ENCODE data around the gene C2orf68. TPM values are rescaled to one million over a fixed set of nuclear protein-coding genes. Genes with fewer than 3 reads are reported as not detected.
A peak's percentile ranks its signal among the peaks of the same experiment; 100 is the strongest.

The C2orf68 gene
- polyA plus RNA-seq, 3 donors = 24.2 to 32.9 (median 30.7) TPM

DNA sequence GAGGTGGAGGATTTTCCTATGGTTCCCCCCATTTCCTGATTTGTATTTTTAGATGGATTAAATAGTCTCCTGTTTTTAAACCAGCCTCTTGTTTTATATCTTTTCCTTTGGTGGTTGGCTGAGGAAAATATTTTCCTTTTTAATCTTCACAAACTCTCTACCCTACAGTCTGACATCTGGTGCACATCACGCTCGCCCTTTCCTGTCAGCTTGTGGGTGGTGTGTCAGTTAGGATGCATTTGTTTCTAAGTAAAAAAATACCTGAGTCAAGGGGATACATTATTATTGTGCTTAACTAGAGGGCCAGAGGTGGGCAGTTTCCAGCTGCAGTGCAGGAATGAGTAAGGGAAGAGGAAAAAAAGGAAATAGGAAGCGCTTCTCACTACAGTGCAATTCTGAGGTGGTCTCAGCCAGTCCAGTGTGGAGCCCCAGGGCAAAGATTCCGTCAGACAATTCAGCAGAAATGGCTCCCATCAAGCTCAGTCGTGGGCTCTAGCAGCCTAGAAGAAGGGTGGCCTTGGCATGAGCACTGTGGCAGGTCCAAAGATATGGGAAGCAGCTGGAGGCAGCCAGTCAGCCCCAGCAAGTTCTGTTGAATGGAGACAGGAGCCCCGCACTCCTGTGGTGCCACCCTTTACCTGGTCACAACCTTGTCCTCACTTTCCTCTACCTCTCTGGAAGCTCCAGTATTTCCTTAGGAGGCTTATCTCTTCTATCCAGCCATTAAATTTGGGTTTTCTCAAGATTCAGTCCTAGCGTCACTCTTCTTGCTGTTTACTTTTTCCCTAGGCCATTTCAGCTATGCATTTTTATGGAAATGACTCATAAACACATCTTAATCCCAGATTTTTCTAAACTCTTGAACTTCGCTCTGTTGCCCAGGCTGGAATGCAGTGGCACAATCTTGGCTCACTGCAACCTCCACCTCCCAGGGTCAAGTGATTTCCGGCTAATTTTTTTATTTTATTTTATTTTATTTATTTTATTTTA lies 37.6 kb upstream of the C2orf68 start:
- Mint-ChIP-seq H3K4me3 (no peak overlapping the region), H3K27ac (peak overlapping the region in 1 of 7 donors; percentile 66), H3K4me1 (peaks cover 22% of the 10 kb centered on the region), H3K36me3 (peaks cover 84 to 100% of the 10 kb centered on the region in 2 donors), H3K27me3 (ENCODE audit: low read depth in 3 of 3) (peaks cover 0 to 1% (median 0%) of the 10 kb centered on the region in 3 donors), H3K9me3 (no peaks in the 10 kb centered on the region)
- Histone ChIP-seq H3K9ac (ENCODE audit: insufficient read depth, low read length, poor library complexity, severe bottlenecking) (no peak overlapping the region), H3K4me3 (replicated peaks in 1 of 3; ENCODE audit: low read depth in 2 of 3, low read length in 3 of 3) (no peak overlapping the region), H3K79me2 (ENCODE audit: insufficient read depth, low read length) (no peaks in the 10 kb centered on the region), H3K9me3 (replicated peaks in 1 of 2; ENCODE audit: control insufficient read depth in 1 of 2, insufficient read depth in 1 of 2, low read length in 2 of 2) (no peaks in the 10 kb centered on the region), H3K27me3 (ENCODE audit: control insufficient read depth in 2 of 2, insufficient read depth in 2 of 2, low read length in 2 of 2) (no peaks in the 10 kb centered on the region), H3K4me1 (ENCODE audit: control insufficient read depth in 1 of 2, insufficient read depth in 2 of 2, low read length in 2 of 2) (peaks cover 17% of the 10 kb centered on the region in 2 donors), H3K27ac (ENCODE audit: low read depth in 1 of 2, low read length in 2 of 2) (no peak overlapping the region), H2AFZ (ENCODE audit: insufficient read depth, low read depth, low read length, poor library complexity, severe bottlenecking) (no peak overlapping the region), H3K4me2 (replicated peaks; ENCODE audit: extremely low read depth, low read length, poor library complexity, severe bottlenecking) (no peak overlapping the region), H3K36me3 (replicated peaks in 1 of 2; ENCODE audit: control insufficient read depth in 1 of 2, insufficient read depth in 2 of 2, low read length in 2 of 2) (peaks cover 64 to 97% of the 10 kb centered on the region in 2 donors), H4K20me1 (ENCODE audit: insufficient read depth, low read length) (no peaks in the 10 kb centered on the region)
- no peak for DNase-seq
- WGBS (ENCODE audit: insufficient coverage) = 96% methylated on average over 5 of the region's 9 CpGs
- TF ChIP-seq, protein P1, sequence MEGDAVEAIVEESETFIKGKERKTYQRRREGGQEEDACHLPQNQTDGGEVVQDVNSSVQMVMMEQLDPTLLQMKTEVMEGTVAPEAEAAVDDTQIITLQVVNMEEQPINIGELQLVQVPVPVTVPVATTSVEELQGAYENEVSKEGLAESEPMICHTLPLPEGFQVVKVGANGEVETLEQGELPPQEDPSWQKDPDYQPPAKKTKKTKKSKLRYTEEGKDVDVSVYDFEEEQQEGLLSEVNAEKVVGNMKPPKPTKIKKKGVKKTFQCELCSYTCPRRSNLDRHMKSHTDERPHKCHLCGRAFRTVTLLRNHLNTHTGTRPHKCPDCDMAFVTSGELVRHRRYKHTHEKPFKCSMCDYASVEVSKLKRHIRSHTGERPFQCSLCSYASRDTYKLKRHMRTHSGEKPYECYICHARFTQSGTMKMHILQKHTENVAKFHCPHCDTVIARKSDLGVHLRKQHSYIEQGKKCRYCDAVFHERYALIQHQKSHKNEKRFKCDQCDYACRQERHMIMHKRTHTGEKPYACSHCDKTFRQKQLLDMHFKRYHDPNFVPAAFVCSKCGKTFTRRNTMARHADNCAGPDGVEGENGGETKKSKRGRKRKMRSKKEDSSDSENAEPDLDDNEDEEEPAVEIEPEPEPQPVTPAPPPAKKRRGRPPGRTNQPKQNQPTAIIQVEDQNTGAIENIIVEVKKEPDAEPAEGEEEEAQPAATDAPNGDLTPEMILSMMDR (IDR thresholded peaks at IDR 0.05) = no peak
- intact Hi-C loops (cut with micrococcal nuclease) = no loop called here

DNA sequence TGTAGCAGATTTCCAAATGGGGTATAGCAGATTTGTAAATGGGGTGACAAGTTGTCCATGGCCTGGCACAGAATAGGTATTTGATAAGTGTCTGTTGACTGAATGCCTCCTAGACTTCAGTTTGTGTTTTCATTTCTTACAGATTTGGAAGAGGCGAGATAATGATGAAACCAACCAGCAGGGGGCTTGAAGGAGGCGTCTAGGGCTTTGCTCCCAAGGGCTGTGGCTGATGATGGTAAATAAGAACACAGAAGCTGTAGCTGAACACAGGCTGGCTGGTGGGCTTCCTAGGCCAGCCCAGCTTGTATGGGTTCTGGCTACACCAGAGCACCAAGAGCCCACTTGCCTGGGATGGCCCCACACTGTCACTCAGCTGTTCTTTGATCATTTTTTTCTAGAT lies 36.8 kb upstream of the C2orf68 start:
- H3K4me3 Mint-ChIP-seq = no peak overlapping the region
- TF ChIP-seq, protein P1 (IDR thresholded peaks at IDR 0.05) = peak; percentile 47
- WGBS (ENCODE audit: insufficient coverage) = 42% methylated on average over 2 of the region's 2 CpGs
- no peaks in the 10 kb centered on the region for H3K9me3 Mint-ChIP-seq
- Histone ChIP-seq H3K9ac (ENCODE audit: insufficient read depth, low read length, poor library complexity, severe bottlenecking) (no peak overlapping the region), H3K9me3 (replicated peaks in 1 of 2; ENCODE audit: control insufficient read depth in 1 of 2, insufficient read depth in 1 of 2, low read length in 2 of 2) (no peaks in the 10 kb centered on the region), H3K36me3 (replicated peaks in 1 of 2; ENCODE audit: control insufficient read depth in 1 of 2, insufficient read depth in 2 of 2, low read length in 2 of 2) (peaks cover 72 to 99% of the 10 kb centered on the region in 2 donors), H3K27me3 (ENCODE audit: control insufficient read depth in 2 of 2, insufficient read depth in 2 of 2, low read length in 2 of 2) (no peaks in the 10 kb centered on the region), H3K79me2 (ENCODE audit: insufficient read depth, low read length) (no peaks in the 10 kb centered on the region), H3K27ac (ENCODE audit: low read depth in 1 of 2, low read length in 2 of 2) (peak overlapping the region in 1 of 2 donors; percentile 65), H3K4me2 (replicated peaks; ENCODE audit: extremely low read depth, low read length, poor library complexity, severe bottlenecking) (no peak overlapping the region), H3K4me1 (ENCODE audit: control insufficient read depth in 1 of 2, insufficient read depth in 2 of 2, low read length in 2 of 2) (peaks cover 17% of the 10 kb centered on the region in 2 donors), H2AFZ (ENCODE audit: insufficient read depth, low read depth, low read length, poor library complexity, severe bottlenecking) (no peak overlapping the region), H4K20me1 (ENCODE audit: insufficient read depth, low read length) (no peaks in the 10 kb centered on the region), H3K4me3 (replicated peaks in 1 of 3; ENCODE audit: low read depth in 2 of 3, low read length in 3 of 3) (no peak overlapping the region)
- intact Hi-C loops (cut with micrococcal nuclease) = no loop called here
- H3K27ac Mint-ChIP-seq = peak overlapping the region; percentile 25 to 82 (median 64)
- H3K4me1 Mint-ChIP-seq = peaks cover 18% of the 10 kb centered on the region
- peaks cover 0 to 1% (median 0%) of the 10 kb centered on the region in 3 donors for H3K27me3 Mint-ChIP-seq (ENCODE audit: low read depth in 3 of 3)
- DNase-seq = peak in 1 of 3 donors; percentile 17
- H3K36me3 Mint-ChIP-seq = peaks cover 85 to 98% of the 10 kb centered on the region in 2 donors

Data from CD14-positive monocyte (primary cell).